Hepatocyte (in vitro differentiated cells): ENCODE measurements around the gene LEMD2. TPM values are rescaled to one million over a fixed set of nuclear protein-coding genes. Genes with fewer than 3 reads are reported as not detected.

Experiments used
- DNase-seq: peaks from one replicate; pipeline ENCODE4 v3.0.0-alpha.2; 2016; ENCODE audit warnings: low spot score
- H2AFZ ChIP-seq: fragments of 200-600 bp; sonication (generic); 2 replicates; pipeline ENCODE4 v1.6.0; 2016; ENCODE audit warnings: antibody characterized with exemption, mild to moderate bottlenecking
- H3K27ac ChIP-seq: fragments of 200-600 bp; sonication (generic); 2 replicates; pipeline ENCODE4 v1.5.1; 2016; ENCODE audit warnings: mild to moderate bottlenecking
- H3K27me3 ChIP-seq: fragments of 200-600 bp; sonication (generic); 2 replicates; pipeline ENCODE4 v1.6.1; 2016
- H3K36me3 ChIP-seq: fragments of 200-600 bp; sonication (generic); replicated peaks from 2 replicates; pipeline ENCODE4 v1.5.1; 2016; ENCODE audit warnings: low read depth; ENCODE audit not compliant: insufficient read depth
- H3K4me1 ChIP-seq: fragments of 200-600 bp; sonication (generic); 2 replicates; pipeline ENCODE4 v1.5.1; 2016; ENCODE audit warnings: mild to moderate bottlenecking, moderate library complexity; ENCODE audit not compliant: insufficient read depth
- H3K4me2 ChIP-seq: fragments of 200-600 bp; sonication (generic); 2 replicates; pipeline ENCODE4 v1.6.0; 2016
- H3K4me3 ChIP-seq: fragments of 200-600 bp; sonication (generic); 2 replicates; pipeline ENCODE4 v1.5.1; 2016; ENCODE audit warnings: mild to moderate bottlenecking
- H3K79me2 ChIP-seq: fragments of 200-600 bp; sonication (generic); 2 replicates; pipeline ENCODE4 v1.6.0; 2017; ENCODE audit warnings: mild to moderate bottlenecking
- H3K9me2 ChIP-seq: fragments of 200-600 bp; sonication (generic); replicated peaks from 2 replicates; pipeline ENCODE4 v1.6.0; 2017; ENCODE audit warnings: mild to moderate bottlenecking; ENCODE audit not compliant: insufficient read depth
- H3K9me3 ChIP-seq: fragments of 200-600 bp; sonication (generic); 2 replicates; pipeline ENCODE4 v1.5.1; 2016; ENCODE audit warnings: low read depth, mild to moderate bottlenecking
- H4K20me1 ChIP-seq: fragments of 200-600 bp; sonication (generic); 2 replicates; pipeline ENCODE4 v1.6.0; 2016; ENCODE audit warnings: mild to moderate bottlenecking; ENCODE audit not compliant: insufficient read depth, poor library complexity, severe bottlenecking
- CTCF ChIP-seq: fragments of 200-600 bp; sonication (generic); IDR thresholded peaks from 2 replicates; pipeline ENCODE4 v1.5.1; 2016; ENCODE audit warnings: antibody characterized with exemption, mild to moderate bottlenecking; ENCODE audit not compliant: poor library complexity
- EZH2 ChIP-seq: fragments of 200-600 bp; sonication (generic); IDR thresholded peaks from 2 replicates; pipeline ENCODE4 v1.6.1; 2016; ENCODE audit warnings: antibody characterized with exemption, mild to moderate bottlenecking, borderline replicate concordance
- EZH2phosphoT487 ChIP-seq: fragments of 200-600 bp; sonication (generic); IDR thresholded peaks from one replicate; pipeline ENCODE4 v1.6.1; 2018; ENCODE audit warnings: antibody characterized with exemption, mild to moderate bottlenecking, low read depth, moderate library complexity; ENCODE audit not compliant: unreplicated experiment, severe bottlenecking
- WGBS: methylation state at CpG from one replicate; pipeline ENCODE4 v1.1.6; 2016; ENCODE audit warnings: low lambda C conversion rate; ENCODE audit errors: missing lambda C conversion rate; 5-methylcytosine and 5-hydroxymethylcytosine counted together
- polyA plus RNA-seq: library from polyadenylated mRNA; unstranded; fragments of >200 nt; fragmentation: Nextera tagmentation; extraction: Ambion mirVana; gene quantifications from 2 replicates; pipeline ENCODE4 v1.2.1, GENCODE V29; 2016
- total RNA-seq: library from RNA; depleted of rRNA; stranded (reverse); fragments of >200 nt; gene quantifications from 2 replicates; pipeline ENCODE4 v1.2.3, GENCODE V29; 2014

LEMD2 gene
- total and polyA plus RNA-seq, 2 experiments from 2014 or later, result 38.1 to 66.3 TPM

GRCh38 chr6:33779290-33779689 lies 9.6 kb downstream of the LEMD2 start:
- 81% methylated on average over 7 of the region's 7 CpGs for WGBS
- Histone ChIP-seq H3K9me3 (no peaks in the 10 kb centered on the region), H4K20me1 (peaks cover 11% of the 10 kb centered on the region), H2AFZ (no peak overlapping the region), H3K4me3 (no peak overlapping the region), H3K27ac (no peak overlapping the region), H3K4me1 (peaks cover 5% of the 10 kb centered on the region), H3K79me2 (no peaks in the 10 kb centered on the region), H3K36me3 (no peaks in the 10 kb centered on the region), H3K4me2 (no peak overlapping the region), H3K9me2 (no peaks in the 10 kb centered on the region), H3K27me3 (no peaks in the 10 kb centered on the region)
- DNase-seq, result no peak
- TF ChIP-seq EZH2phosphoT487 (no peak), CTCF (no peak), EZH2 (no peak)

GRCh38 chr6:33778444-33779121 lies 10.3 kb downstream of the LEMD2 start:
- H3K4me3 ChIP-seq, result no peak overlapping the region
- H3K9me3 ChIP-seq, result no peaks in the 10 kb centered on the region
- TF ChIP-seq EZH2 (no peak), CTCF (no peak), EZH2phosphoT487 (no peak)
- H3K36me3 ChIP-seq, result no peaks in the 10 kb centered on the region
- H3K27me3 ChIP-seq, result no peaks in the 10 kb centered on the region
- 92% methylated on average over 12 of the region's 12 CpGs for WGBS
- no peaks in the 10 kb centered on the region for H3K79me2 ChIP-seq
- peaks cover 5% of the 10 kb centered on the region for H4K20me1 ChIP-seq
- H3K4me2 ChIP-seq, result no peak overlapping the region
- no peak for DNase-seq
- peaks cover 5% of the 10 kb centered on the region for H3K4me1 ChIP-seq
- H2AFZ ChIP-seq, result no peak overlapping the region
- no peak overlapping the region for H3K27ac ChIP-seq
- no peaks in the 10 kb centered on the region for H3K9me2 ChIP-seq

GRCh38 chr6:33777398-33778388 lies 11.2 kb downstream of the LEMD2 start:
- 93% methylated on average over 25 of the region's 25 CpGs for WGBS

More at GRCh38 chr6:33777398-33778388, 11.2 kb downstream of the LEMD2 start:
- Histone ChIP-seq H3K9me2 (no peaks in the 10 kb centered on the region), H3K27me3 (no peaks in the 10 kb centered on the region), H2AFZ (no peak overlapping the region), H4K20me1 (no peaks in the 10 kb centered on the region), H3K27ac (no peak overlapping the region), H3K79me2 (no peaks in the 10 kb centered on the region), H3K4me3 (no peak overlapping the region), H3K4me2 (no peak overlapping the region), H3K36me3 (no peaks in the 10 kb centered on the region), H3K4me1 (peaks cover 9% of the 10 kb centered on the region), H3K9me3 (no peaks in the 10 kb centered on the region)
- no peak for TF ChIP-seq EZH2phosphoT487
- no peak for TF ChIP-seq CTCF
- no peak for TF ChIP-seq EZH2
- no peak for DNase-seq
